Caco-2 (cell line): ENCODE results near the gene TCF15. TPM values are rescaled to one million over a fixed set of nuclear protein-coding genes. Genes with fewer than 3 reads are reported as not detected.

ENCODE experiments used
- BruUV-seq: library from RNA; stranded (reverse); fragments of 400-500 nt; replicated peaks from 2 replicates; lab custom pipeline; 2021; lab: Mats Ljungman, UMichigan
- CTCF ChIA-PET: fragments of 300-600 bp; sonication (Branson Sonifier 250); formaldehyde crosslinking; loops from one replicate; lab custom pipeline; 2022; ENCODE audit warnings: antibody characterized with exemption; lab: Charles Lee
- POLR2A ChIA-PET: fragments of 300-600 bp; sonication (Branson Sonifier 250); formaldehyde crosslinking; loops from one replicate; lab custom pipeline; 2022; ENCODE audit warnings: antibody characterized with exemption; lab: Charles Lee
- DNase-seq, 2 experiments: peaks; one replicate each; pipeline versions ENCODE4 v3.0.0 to v3.0.0-alpha.2; 2020 to 2022
- H3K27me3 ChIP-seq: replicated peaks from 2 replicates; pipeline ENCODE4 v1.6.0; 2011; ENCODE audit warnings: low read length; ENCODE audit not compliant: control insufficient read depth, insufficient read depth
- H3K36me3 ChIP-seq: 2 replicates; pipeline ENCODE4 v1.5.1; 2011; ENCODE audit warnings: low read length; ENCODE audit not compliant: control insufficient read depth, insufficient read depth
- H3K4me1 ChIP-seq: fragments of 250-450 bp; sonication (Bioruptor Pico); 2 replicates; pipeline ENCODE4 v1.5.1; 2020; ENCODE audit warnings: mild to moderate bottlenecking
- H3K4me3 ChIP-seq: 2 replicates; pipeline ENCODE4 v1.5.1; 2011; ENCODE audit warnings: low read depth, mild to moderate bottlenecking, control low read depth, low read length
- H3K9me3 ChIP-seq: fragments of 250-450 bp; sonication (Bioruptor Pico); 2 replicates; pipeline ENCODE4 v1.5.1; 2020; ENCODE audit warnings: mild to moderate bottlenecking, moderate library complexity
- H3K27ac Mint-ChIP-seq: one replicate; pipeline ENCODE4 v1.8.0; 2022; ENCODE audit warnings: mixed read lengths; ENCODE audit not compliant: unreplicated experiment
- H3K27me3 Mint-ChIP-seq: one replicate; pipeline ENCODE4 v1.8.0; 2022; ENCODE audit warnings: mixed read lengths; ENCODE audit not compliant: insufficient read depth, unreplicated experiment
- H3K36me3 Mint-ChIP-seq: one replicate; pipeline ENCODE4 v1.8.0; 2022; ENCODE audit warnings: mild to moderate bottlenecking, mixed read lengths; ENCODE audit not compliant: insufficient read depth, unreplicated experiment
- H3K4me1 Mint-ChIP-seq: one replicate; pipeline ENCODE4 v1.8.0; 2022; ENCODE audit warnings: low read depth, mixed read lengths; ENCODE audit not compliant: unreplicated experiment
- H3K4me3 Mint-ChIP-seq: one replicate; pipeline ENCODE4 v1.8.0; 2022; ENCODE audit warnings: mild to moderate bottlenecking, moderate library complexity, mixed read lengths; ENCODE audit not compliant: unreplicated experiment
- H3K9me3 Mint-ChIP-seq: one replicate; pipeline ENCODE4 v1.8.0; 2022; ENCODE audit warnings: mixed read lengths; ENCODE audit not compliant: unreplicated experiment
- intact Hi-C: fragments of 100-400 bp; cut with micrococcal nuclease; formaldehyde crosslinking; loops from one replicate; pipeline ENCODE4 v1.10.0; 2022; ENCODE audit not compliant: unreplicated experiment
- total RNA-seq: library from RNA; stranded (reverse); gene quantifications from 2 replicates; pipeline ENCODE4 v1.2.3, GENCODE V29; 2022
- TF ChIP-seq, protein P1 (sequence below), 2 experiments: fragments of 200-600 bp in 1 of 2; IDR thresholded peaks; 1 replicate in 1 of 2; 2 replicates in 1 of 2; pipeline versions ENCODE4 v1.5.1 to v1.8.0; 2011 to 2022; ENCODE audit warnings: antibody characterized with exemption in 1 of 2, control low read depth in 1 of 2, inconsistent platforms in 1 of 2, low read depth in 1 of 2, low read length in 1 of 2, mild to moderate bottlenecking in 1 of 2, moderate library complexity in 1 of 2; ENCODE audit not compliant: insufficient read depth in 1 of 2, severe bottlenecking in 1 of 2, unreplicated experiment in 1 of 2

The TCF15 gene
- total RNA-seq, 1 experiment from 2014 or later: not detected

DNA sequence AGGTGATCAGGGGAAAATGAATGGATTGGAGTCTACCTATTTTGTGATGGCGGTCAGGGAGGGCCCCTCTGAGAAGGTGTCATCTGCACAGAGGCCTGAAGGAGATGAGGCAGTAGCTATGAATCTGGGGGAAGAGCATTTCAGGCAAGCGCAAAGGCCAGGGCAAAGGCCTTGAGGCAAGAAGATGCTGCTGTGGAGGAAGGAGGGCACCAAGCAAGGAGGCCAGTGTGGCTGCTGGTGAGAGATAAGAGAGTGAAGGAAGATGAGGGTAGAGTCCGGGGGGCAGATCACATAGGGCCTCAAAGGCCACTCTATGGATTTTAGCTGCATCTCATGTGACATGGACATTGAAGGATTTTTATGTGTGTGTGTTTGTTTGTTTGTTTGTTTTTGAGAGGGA, 45.9 kb downstream of the TCF15 start:
- CTCF ChIA-PET: interaction anchor here (4.5 kb wide), 1 partner anchor 80 kb away, joined by 46 read pairs; no protein-coding TSS in a partner anchor
- BruUV-seq: no TSS peak
- DNase-seq: no peak
- Histone ChIP-seq H3K36me3 (no peaks in the 10 kb centered on the region), H3K27me3 (no peaks in the 10 kb centered on the region), H3K4me3 (no peak overlapping the region), H3K9me3 (no peaks in the 10 kb centered on the region), H3K4me1 (peaks cover 5% of the 10 kb centered on the region)
- Mint-ChIP-seq H3K4me3 (no peak overlapping the region), H3K9me3 (no peaks in the 10 kb centered on the region), H3K27ac (no peak overlapping the region), H3K27me3 (peaks cover 4% of the 10 kb centered on the region), H3K4me1 (no peaks in the 10 kb centered on the region), H3K36me3 (no peaks in the 10 kb centered on the region)
- POLR2A ChIA-PET: no interaction called here
- TF ChIP-seq, protein P1, sequence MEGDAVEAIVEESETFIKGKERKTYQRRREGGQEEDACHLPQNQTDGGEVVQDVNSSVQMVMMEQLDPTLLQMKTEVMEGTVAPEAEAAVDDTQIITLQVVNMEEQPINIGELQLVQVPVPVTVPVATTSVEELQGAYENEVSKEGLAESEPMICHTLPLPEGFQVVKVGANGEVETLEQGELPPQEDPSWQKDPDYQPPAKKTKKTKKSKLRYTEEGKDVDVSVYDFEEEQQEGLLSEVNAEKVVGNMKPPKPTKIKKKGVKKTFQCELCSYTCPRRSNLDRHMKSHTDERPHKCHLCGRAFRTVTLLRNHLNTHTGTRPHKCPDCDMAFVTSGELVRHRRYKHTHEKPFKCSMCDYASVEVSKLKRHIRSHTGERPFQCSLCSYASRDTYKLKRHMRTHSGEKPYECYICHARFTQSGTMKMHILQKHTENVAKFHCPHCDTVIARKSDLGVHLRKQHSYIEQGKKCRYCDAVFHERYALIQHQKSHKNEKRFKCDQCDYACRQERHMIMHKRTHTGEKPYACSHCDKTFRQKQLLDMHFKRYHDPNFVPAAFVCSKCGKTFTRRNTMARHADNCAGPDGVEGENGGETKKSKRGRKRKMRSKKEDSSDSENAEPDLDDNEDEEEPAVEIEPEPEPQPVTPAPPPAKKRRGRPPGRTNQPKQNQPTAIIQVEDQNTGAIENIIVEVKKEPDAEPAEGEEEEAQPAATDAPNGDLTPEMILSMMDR (IDR thresholded peaks at IDR 0.05; ENCODE audit: insufficient read depth in 1 of 2, low read depth in 1 of 2, low read length in 1 of 2, severe bottlenecking in 1 of 2, unreplicated experiment in 1 of 2): no peak
- intact Hi-C loops: no loop called here

DNA sequence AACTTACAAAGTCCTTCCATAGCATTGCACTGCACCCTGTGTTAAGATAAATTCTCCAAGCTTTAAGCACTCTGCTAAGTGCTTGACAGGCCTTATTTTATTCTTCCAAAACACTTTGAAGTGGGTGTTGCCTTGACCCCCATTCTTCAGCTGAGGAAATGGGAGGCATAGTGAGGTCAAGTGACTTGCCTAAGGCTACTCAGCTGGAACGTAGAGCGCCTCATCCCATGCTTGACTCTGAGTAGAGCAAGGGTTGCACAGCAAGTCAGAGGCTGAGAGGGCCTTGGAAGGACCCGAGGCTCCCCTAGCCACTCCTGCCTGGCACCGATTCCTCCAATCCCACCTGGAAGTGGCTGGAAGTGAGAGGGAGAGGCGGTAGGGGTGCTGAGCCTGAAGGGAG, 46.9 kb downstream of the TCF15 start:
- H3K27me3 ChIP-seq: no peaks in the 10 kb centered on the region
- no peak overlapping the region for H3K4me3 ChIP-seq
- TF ChIP-seq, protein P1 (IDR thresholded peaks at IDR 0.05; ENCODE audit: insufficient read depth in 1 of 2, low read depth in 1 of 2, low read length in 1 of 2, severe bottlenecking in 1 of 2, unreplicated experiment in 1 of 2): no peak
- ChIA-PET POLR2A (no interaction called here), CTCF (interaction anchor here (0.5 to 4.5 kb wide), 4 partner anchors 14 to 113 kb away, joined by 3 to 46 read pairs (median 3); no protein-coding TSS in a partner anchor)
- Mint-ChIP-seq H3K4me3 (no peak overlapping the region), H3K27ac (no peak overlapping the region), H3K9me3 (no peaks in the 10 kb centered on the region), H3K4me1 (no peaks in the 10 kb centered on the region), H3K27me3 (peaks cover 4% of the 10 kb centered on the region), H3K36me3 (no peaks in the 10 kb centered on the region)
- no peak for DNase-seq
- H3K4me1 ChIP-seq: peaks cover under 1% of the 10 kb centered on the region; the same call in 1 of the 2 replicates
- intact Hi-C loops: no loop called here
- H3K9me3 ChIP-seq: no peaks in the 10 kb centered on the region
- no TSS peak for BruUV-seq
- no peaks in the 10 kb centered on the region for H3K36me3 ChIP-seq

DNA sequence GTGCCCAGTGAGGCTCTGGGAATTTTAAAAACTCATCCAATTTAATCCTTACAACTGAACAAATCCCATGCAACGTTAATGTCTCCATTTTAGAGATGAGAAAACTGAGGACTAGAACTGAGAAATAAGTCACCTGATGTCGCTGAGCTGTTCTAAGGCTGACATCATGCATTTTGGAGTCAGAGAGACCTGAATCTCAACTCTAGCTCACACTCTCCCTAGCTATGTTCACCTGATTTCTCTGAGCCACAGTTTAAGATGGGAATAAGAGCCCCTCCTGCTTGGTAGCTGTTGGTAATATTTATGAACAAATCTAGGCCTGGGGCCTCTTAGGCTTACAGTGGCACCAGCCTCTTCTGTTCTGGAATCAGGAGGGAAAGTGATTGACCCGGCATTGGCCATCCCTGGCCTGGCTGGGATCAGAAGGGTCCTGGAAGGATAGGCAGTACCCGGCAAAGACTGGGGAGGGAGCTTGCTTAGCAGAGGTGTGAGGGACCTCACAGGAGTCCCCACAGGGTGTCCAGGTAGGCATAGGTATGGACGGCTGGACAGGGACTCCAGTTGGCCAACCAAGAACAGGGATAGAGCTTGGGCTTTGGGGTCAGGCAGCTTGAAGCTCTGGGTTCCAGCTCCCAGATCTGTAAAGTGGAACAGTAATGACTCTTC, 47.7 kb downstream of the TCF15 start:
- Histone ChIP-seq H3K9me3 (no peaks in the 10 kb centered on the region), H3K27me3 (no peaks in the 10 kb centered on the region), H3K4me1 (no peaks in the 10 kb centered on the region; the same call in 1 of the 2 replicates), H3K4me3 (no peak overlapping the region), H3K36me3 (no peaks in the 10 kb centered on the region)
- ChIA-PET CTCF (interaction anchor here (0.5 to 4.5 kb wide), 4 partner anchors 15 to 114 kb away, joined by 3 to 46 read pairs (median 3); no protein-coding TSS in a partner anchor), POLR2A (no interaction called here)
- DNase-seq: no peak
- BruUV-seq: no TSS peak
- H3K36me3 Mint-ChIP-seq: no peaks in the 10 kb centered on the region
- intact Hi-C loops: no loop called here
- H3K9me3 Mint-ChIP-seq: no peaks in the 10 kb centered on the region
- no peak overlapping the region for H3K27ac Mint-ChIP-seq
- TF ChIP-seq, protein P1 (IDR thresholded peaks at IDR 0.05; ENCODE audit: insufficient read depth in 1 of 2, low read depth in 1 of 2, low read length in 1 of 2, severe bottlenecking in 1 of 2, unreplicated experiment in 1 of 2): no peak
- no peak overlapping the region for H3K4me3 Mint-ChIP-seq
- H3K27me3 Mint-ChIP-seq: peaks cover 4% of the 10 kb centered on the region
- H3K4me1 Mint-ChIP-seq: no peaks in the 10 kb centered on the region
